Measurements from ENCODE around the gene MEG3.

DNA sequence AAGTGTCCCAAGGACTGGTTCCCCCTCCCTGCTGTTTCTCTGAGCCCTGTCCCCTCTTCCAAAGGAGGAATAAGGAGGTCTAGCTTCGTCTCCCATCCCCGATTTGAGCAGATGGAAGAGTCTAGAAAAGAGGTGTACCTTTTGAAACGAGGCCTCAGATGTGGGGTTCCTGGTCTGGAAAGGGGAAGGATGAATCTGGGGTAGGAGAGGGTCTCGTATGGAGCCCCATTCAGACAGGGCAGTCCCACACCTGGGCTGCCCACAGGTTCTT is 13.3 kb downstream of the MEG3 start:
- TF ChIP-seq FOXA1 (IDR thresholded peaks at IDR 0.05) (no peak), FOXK2 (IDR thresholded peaks at IDR 0.05) (no peak)

Measured in HEK293T (cell line).